Fibroblast of lung (primary cell): ENCODE data around the gene CFAP46. TPM values are rescaled to one million over a fixed set of nuclear protein-coding genes. Genes with fewer than 3 reads are reported as not detected.

Experiments
- DNase-seq, 2 donors: peaks; one replicate each; pipeline versions ENCODE4 v3.0.0 to v3.0.0-alpha.2; 2010; ENCODE audit warnings: low read depth in 2 of 2
- H2AFZ ChIP-seq: 2 replicates; pipeline ENCODE4 v1.5.1; 2012; ENCODE audit warnings: low read length, control low read depth, inconsistent platforms
- H3K27ac ChIP-seq: 2 replicates; pipeline ENCODE4 v1.5.1; 2011; ENCODE audit warnings: low read length, control low read depth; ENCODE audit not compliant: insufficient read depth
- H3K27me3 ChIP-seq: 2 replicates; pipeline ENCODE4 v1.5.1; 2011; ENCODE audit warnings: mild to moderate bottlenecking, low read length; ENCODE audit not compliant: control insufficient read depth, insufficient read depth
- H3K36me3 ChIP-seq: 2 replicates; pipeline ENCODE4 v1.5.1; 2011; ENCODE audit warnings: low read length; ENCODE audit not compliant: control insufficient read depth, insufficient read depth
- H3K4me1 ChIP-seq: 2 replicates; pipeline ENCODE4 v1.5.1; 2011; ENCODE audit warnings: low read length; ENCODE audit not compliant: control insufficient read depth, insufficient read depth; ENCODE audit errors: extremely low read depth
- H3K4me2 ChIP-seq: 2 replicates; pipeline ENCODE4 v1.5.1; 2011; ENCODE audit warnings: low read length, control low read depth; ENCODE audit not compliant: insufficient read depth; ENCODE audit errors: extremely low read depth
- H3K4me3 ChIP-seq, 4 experiments: fragments of 200-600 bp in 1 of 4; sonication (generic) in 1 of 4; replicated peaks in 1 of 4; 2 replicates each; pipeline ENCODE4 v1.5.1; 2011 to 2016; ENCODE audit warnings: low read length in 4 of 4, low read depth in 3 of 4, mild to moderate bottlenecking in 3 of 4, control low read depth in 2 of 4, inconsistent platforms in 1 of 4, mixed read lengths in 1 of 4; ENCODE audit not compliant: insufficient read depth in 1 of 4; ENCODE audit errors: control extremely low read depth in 1 of 4
- H3K79me2 ChIP-seq: 2 replicates; pipeline ENCODE4 v1.5.1; 2012; ENCODE audit warnings: mild to moderate bottlenecking, low read length, inconsistent platforms; ENCODE audit not compliant: control insufficient read depth, insufficient read depth
- H3K9ac ChIP-seq: 2 replicates; pipeline ENCODE4 v1.5.1; 2011; ENCODE audit warnings: mild to moderate bottlenecking, low read length, control low read depth; ENCODE audit not compliant: insufficient read depth
- H3K9me3 ChIP-seq: 2 replicates; pipeline ENCODE4 v1.5.1; 2012; ENCODE audit warnings: low read depth, low read length; ENCODE audit not compliant: control insufficient read depth, insufficient read depth
- H4K20me1 ChIP-seq: 2 replicates; pipeline ENCODE4 v1.5.1; 2011; ENCODE audit warnings: low read length; ENCODE audit not compliant: control insufficient read depth, insufficient read depth; ENCODE audit errors: extremely low read depth
- EZH2 ChIP-seq: IDR thresholded peaks from 2 replicates; pipeline ENCODE4 v1.5.1; 2012; ENCODE audit warnings: low read length, control low read depth, mild to moderate bottlenecking; ENCODE audit errors: missing control alignments
- polyA plus RNA-seq, 2 donors: library from polyadenylated mRNA; depleted of rRNA in 1 of 2; stranded (reverse) in 1 of 2; unstranded in 1 of 2; fragments of >200 nt; gene quantifications; 2 replicates each; pipeline ENCODE4 v1.2.1, GENCODE V29; 2011 to 2012; ENCODE audit warnings: missing spikeins in 1 of 2
- total RNA-seq: library from RNA; depleted of rRNA; stranded (reverse); fragments of >200 nt; gene quantifications from 2 replicates; pipeline ENCODE4 v1.2.1, GENCODE V29; 2014
- TF ChIP-seq, protein P1 (sequence below), 2 donors: IDR thresholded peaks in 1 of 2; conservative IDR thresholded peaks in 1 of 2; 1 replicate in 1 of 2; 2 replicates in 1 of 2; pipeline ENCODE4 v1.5.1; 2011 to 2012; ENCODE audit warnings: low read length in 2 of 2, control low read depth in 1 of 2, inconsistent platforms in 1 of 2, low read depth in 1 of 2, mild to moderate bottlenecking in 1 of 2

The CFAP46 gene
- total and polyA plus RNA-seq, 2 donors (not counting 1 experiment from before 2014, with no cell fraction given): 0.25 to 0.66 TPM

DNA sequence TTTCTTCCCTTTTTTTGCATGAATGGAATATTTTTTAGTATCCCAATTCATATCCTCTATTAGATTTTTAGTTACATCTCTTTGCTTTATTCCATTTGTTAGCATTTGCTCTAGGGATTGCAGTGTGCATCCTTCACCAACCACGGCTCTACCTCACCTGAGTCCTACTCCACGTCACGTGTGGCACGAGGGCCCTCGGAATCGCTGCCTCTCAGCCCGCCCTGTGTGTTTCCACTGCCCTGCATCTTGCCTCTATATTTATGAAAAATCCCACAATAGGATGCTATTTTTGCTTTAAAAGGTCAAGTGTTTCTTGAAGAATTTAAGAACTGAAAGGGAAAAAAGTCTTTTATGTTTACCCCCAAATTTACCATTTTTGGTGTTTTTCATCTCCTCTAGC, 41.0 kb downstream of the CFAP46 start:
- Histone ChIP-seq H3K9ac (no peak overlapping the region), H3K27me3 (no peaks in the 10 kb centered on the region), H3K4me3 (no peak overlapping the region), H3K4me2 (no peak overlapping the region), H3K36me3 (no peaks in the 10 kb centered on the region), H2AFZ (no peak overlapping the region), H3K9me3 (no peaks in the 10 kb centered on the region), H3K79me2 (no peaks in the 10 kb centered on the region), H3K27ac (no peak overlapping the region), H4K20me1 (no peaks in the 10 kb centered on the region), H3K4me1 (no peaks in the 10 kb centered on the region)
- no peak for DNase-seq
- TF ChIP-seq, protein P1, sequence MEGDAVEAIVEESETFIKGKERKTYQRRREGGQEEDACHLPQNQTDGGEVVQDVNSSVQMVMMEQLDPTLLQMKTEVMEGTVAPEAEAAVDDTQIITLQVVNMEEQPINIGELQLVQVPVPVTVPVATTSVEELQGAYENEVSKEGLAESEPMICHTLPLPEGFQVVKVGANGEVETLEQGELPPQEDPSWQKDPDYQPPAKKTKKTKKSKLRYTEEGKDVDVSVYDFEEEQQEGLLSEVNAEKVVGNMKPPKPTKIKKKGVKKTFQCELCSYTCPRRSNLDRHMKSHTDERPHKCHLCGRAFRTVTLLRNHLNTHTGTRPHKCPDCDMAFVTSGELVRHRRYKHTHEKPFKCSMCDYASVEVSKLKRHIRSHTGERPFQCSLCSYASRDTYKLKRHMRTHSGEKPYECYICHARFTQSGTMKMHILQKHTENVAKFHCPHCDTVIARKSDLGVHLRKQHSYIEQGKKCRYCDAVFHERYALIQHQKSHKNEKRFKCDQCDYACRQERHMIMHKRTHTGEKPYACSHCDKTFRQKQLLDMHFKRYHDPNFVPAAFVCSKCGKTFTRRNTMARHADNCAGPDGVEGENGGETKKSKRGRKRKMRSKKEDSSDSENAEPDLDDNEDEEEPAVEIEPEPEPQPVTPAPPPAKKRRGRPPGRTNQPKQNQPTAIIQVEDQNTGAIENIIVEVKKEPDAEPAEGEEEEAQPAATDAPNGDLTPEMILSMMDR (conservative IDR thresholded peaks at IDR 0.05 in 1 of 2, IDR thresholded peaks at IDR 0.05 in 1 of 2; ENCODE audit: low read depth in 1 of 2, low read length in 2 of 2): no peak
- no peak for TF ChIP-seq EZH2

DNA sequence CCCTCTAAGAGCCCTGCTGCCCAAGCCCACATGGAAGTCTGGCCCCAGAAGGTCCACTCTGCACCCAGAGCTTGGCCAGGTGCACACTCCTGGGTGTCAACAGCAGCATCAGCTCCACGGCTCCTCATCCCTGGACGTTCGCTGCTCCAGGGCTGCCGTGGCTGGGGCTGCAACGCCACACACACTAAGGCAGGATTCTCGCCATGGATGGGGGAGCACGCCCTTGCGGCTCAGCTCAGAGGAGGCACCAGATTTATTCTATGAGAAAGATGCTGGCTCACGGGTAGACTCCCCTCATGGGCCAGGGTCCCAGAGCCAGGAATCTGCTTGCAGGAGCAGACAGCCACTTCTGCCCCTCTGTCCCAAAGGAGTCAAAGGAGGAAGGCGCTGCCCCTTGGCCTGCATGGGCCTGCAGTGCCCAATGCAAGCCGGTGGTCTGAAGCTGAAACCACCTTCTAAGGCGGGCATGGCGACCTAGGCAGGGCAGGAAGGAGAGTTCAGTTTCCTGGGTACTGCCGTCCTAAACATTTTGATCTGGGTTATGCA, 42.1 kb downstream of the CFAP46 start:
- no peak overlapping the region for H3K4me2 ChIP-seq
- H3K79me2 ChIP-seq: no peaks in the 10 kb centered on the region
- H3K4me1 ChIP-seq: no peaks in the 10 kb centered on the region
- TF ChIP-seq, protein P1 (conservative IDR thresholded peaks at IDR 0.05 in 1 of 2, IDR thresholded peaks at IDR 0.05 in 1 of 2; ENCODE audit: low read depth in 1 of 2, low read length in 2 of 2): no peak
- TF ChIP-seq EZH2: no peak
- DNase-seq: no peak
- H4K20me1 ChIP-seq: no peaks in the 10 kb centered on the region
- H3K27ac ChIP-seq: no peak overlapping the region
- H3K9me3 ChIP-seq: no peaks in the 10 kb centered on the region
- no peaks in the 10 kb centered on the region for H3K36me3 ChIP-seq
- H3K9ac ChIP-seq: no peak overlapping the region
- H3K27me3 ChIP-seq: no peaks in the 10 kb centered on the region
- H2AFZ ChIP-seq: no peak overlapping the region
- H3K4me3 ChIP-seq: no peak overlapping the region

DNA sequence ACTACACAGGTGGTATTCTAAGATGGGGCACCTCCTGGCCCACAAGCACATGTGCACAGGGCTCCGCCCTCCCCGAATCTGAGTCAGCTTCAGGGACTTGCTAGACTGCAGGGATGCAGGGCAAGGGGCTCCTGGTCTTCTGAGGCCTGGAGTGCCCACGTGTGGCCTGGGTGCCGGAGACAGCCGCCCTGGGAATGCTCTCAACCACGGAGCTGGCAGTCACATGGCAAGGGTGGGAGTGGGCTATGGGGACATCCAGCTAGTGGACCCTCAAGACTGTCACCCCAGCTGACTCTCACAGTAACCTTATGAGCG, 42.7 kb downstream of the CFAP46 start:
- no peak for DNase-seq
- no peaks in the 10 kb centered on the region for H3K9me3 ChIP-seq
- no peak for TF ChIP-seq EZH2
- TF ChIP-seq, protein P1 (conservative IDR thresholded peaks at IDR 0.05 in 1 of 2, IDR thresholded peaks at IDR 0.05 in 1 of 2; ENCODE audit: low read depth in 1 of 2, low read length in 2 of 2): no peak

More for the DNA sequence above, 42.7 kb downstream of the CFAP46 start:
- H4K20me1 ChIP-seq: no peaks in the 10 kb centered on the region
- H3K4me1 ChIP-seq: no peaks in the 10 kb centered on the region
- H3K27me3 ChIP-seq: no peaks in the 10 kb centered on the region
- no peak overlapping the region for H3K27ac ChIP-seq
- no peak overlapping the region for H2AFZ ChIP-seq
- no peak overlapping the region for H3K9ac ChIP-seq
- H3K36me3 ChIP-seq: no peaks in the 10 kb centered on the region
- no peak overlapping the region for H3K4me2 ChIP-seq
- H3K4me3 ChIP-seq: no peak overlapping the region
- no peaks in the 10 kb centered on the region for H3K79me2 ChIP-seq
